ENCODE measurements around the gene AKAP4.

DNA sequence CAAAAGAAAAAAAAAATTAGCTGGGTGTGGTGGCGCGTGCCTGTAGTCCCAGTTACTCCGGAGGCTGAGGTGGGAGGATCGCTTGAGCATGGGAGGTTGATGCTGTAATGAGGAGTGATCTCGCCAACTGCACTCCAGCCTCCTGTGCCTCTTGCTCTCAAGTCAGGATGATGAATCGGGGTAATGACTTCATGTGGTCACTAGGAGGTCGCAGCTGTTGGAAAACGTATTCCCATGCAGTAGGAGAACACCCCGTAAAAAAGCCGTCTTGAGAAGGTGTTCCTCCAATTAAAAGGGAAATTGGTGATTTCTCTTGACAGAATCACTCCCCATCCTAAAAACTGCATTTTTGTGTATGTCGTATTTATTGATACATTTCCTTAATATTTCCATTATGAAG, 5.9 kb upstream of the AKAP4 start:
- TF ChIP-seq, protein P1, sequence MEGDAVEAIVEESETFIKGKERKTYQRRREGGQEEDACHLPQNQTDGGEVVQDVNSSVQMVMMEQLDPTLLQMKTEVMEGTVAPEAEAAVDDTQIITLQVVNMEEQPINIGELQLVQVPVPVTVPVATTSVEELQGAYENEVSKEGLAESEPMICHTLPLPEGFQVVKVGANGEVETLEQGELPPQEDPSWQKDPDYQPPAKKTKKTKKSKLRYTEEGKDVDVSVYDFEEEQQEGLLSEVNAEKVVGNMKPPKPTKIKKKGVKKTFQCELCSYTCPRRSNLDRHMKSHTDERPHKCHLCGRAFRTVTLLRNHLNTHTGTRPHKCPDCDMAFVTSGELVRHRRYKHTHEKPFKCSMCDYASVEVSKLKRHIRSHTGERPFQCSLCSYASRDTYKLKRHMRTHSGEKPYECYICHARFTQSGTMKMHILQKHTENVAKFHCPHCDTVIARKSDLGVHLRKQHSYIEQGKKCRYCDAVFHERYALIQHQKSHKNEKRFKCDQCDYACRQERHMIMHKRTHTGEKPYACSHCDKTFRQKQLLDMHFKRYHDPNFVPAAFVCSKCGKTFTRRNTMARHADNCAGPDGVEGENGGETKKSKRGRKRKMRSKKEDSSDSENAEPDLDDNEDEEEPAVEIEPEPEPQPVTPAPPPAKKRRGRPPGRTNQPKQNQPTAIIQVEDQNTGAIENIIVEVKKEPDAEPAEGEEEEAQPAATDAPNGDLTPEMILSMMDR (IDR thresholded peaks at IDR 0.05): no peak
- no peak for TF ChIP-seq POLR2A (IDR thresholded peaks at IDR 0.05)
